Keratinocyte (primary cell): ENCODE data around the gene NCOA3.

Experiments
- EZH2 ChIP-seq: IDR thresholded peaks from one replicate; pipeline ENCODE4 v1.6.1; 2012; ENCODE audit warnings: inconsistent platforms, mild to moderate bottlenecking, low read length, moderate library complexity
- TF ChIP-seq, protein P1 (sequence below), 3 experiments: IDR thresholded peaks in 1 of 3; conservative IDR thresholded peaks in 1 of 3; optimal IDR thresholded peaks in 1 of 3; 2 replicates in 2 of 3; 3 replicates in 1 of 3; pipeline versions ENCODE3 to v1.5.1; 2011; ENCODE audit warnings: low read length in 3 of 3, mild to moderate bottlenecking in 3 of 3, moderate library complexity in 2 of 3, control low read depth in 1 of 3, inconsistent platforms in 1 of 3; ENCODE audit not compliant: insufficient read depth in 2 of 3; ENCODE audit errors: extremely low read depth in 1 of 3

GRCh38 chr20:47682916-47683315 lies 181.2 kb downstream of the NCOA3 start:
- TF ChIP-seq, protein P1, sequence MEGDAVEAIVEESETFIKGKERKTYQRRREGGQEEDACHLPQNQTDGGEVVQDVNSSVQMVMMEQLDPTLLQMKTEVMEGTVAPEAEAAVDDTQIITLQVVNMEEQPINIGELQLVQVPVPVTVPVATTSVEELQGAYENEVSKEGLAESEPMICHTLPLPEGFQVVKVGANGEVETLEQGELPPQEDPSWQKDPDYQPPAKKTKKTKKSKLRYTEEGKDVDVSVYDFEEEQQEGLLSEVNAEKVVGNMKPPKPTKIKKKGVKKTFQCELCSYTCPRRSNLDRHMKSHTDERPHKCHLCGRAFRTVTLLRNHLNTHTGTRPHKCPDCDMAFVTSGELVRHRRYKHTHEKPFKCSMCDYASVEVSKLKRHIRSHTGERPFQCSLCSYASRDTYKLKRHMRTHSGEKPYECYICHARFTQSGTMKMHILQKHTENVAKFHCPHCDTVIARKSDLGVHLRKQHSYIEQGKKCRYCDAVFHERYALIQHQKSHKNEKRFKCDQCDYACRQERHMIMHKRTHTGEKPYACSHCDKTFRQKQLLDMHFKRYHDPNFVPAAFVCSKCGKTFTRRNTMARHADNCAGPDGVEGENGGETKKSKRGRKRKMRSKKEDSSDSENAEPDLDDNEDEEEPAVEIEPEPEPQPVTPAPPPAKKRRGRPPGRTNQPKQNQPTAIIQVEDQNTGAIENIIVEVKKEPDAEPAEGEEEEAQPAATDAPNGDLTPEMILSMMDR (optimal IDR thresholded peaks at IDR 0.05 in 1 of 3, IDR thresholded peaks at IDR 0.05 in 1 of 3, conservative IDR thresholded peaks at IDR 0.05 in 1 of 3; ENCODE audit: extremely low read depth in 1 of 3, insufficient read depth in 2 of 3, low read length in 3 of 3), result no peak
- no peak for TF ChIP-seq EZH2
